ENCODE data around the gene GNB1. TPM values are rescaled to one million over a fixed set of nuclear protein-coding genes. Genes with fewer than 3 reads are reported as not detected.

Gene GNB1
- total RNA-seq, 1 donor, result 101 TPM

DNA sequence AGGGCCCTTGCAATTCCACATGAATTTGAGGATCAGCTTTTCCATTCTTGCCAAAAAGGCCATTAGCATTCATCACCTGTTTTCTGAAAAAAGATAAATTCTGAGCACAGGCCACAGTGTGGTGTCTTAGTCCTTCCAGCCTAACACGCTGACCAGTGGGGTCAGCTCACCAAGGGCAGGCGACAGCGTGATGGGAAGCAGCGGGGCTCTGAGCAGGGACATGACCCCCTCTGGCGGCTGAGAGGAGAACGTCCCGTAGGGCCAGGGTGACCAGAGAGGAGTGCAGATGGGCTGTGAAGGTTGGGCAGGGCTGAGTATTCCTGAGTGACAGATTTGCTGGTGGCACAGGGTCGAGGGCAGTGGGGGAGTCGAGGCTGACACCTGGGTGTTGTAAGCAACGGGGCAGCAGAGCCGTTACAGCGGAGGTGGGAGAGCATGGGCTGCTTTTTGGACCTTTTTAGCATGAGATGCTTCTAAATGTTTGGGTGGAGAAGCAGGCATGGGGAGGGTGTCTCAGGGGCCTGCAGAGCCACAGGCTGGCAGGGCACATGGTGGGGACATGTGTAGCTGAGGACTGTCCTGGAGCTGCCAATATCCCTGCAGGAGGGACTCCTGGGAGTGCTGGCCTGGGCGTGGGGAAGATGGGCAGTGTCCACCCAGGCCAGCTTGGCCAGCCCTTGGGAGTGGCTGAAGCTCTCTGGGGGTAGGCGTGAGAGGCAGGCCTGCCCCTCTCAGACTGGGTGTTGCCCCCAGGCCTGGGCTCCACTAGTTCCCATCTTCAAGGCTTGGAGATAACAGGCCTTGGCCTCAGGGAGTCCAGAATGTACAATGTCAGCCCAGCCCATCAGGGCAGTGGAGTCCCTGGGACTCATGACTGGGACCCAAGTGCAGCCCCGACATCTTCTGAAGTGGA is 15.6 kb upstream of the GNB1 start:
- no peaks in the 10 kb centered on the region for H3K9me3 ChIP-seq (ENCODE audit: low read depth, low read length)
- peaks cover 21% of the 10 kb centered on the region for H3K4me1 ChIP-seq (ENCODE audit: insufficient read depth, low read length)
- H3K4me3 ChIP-seq (ENCODE audit: low read length), result no peak overlapping the region
- no peaks in the 10 kb centered on the region for H3K27me3 ChIP-seq (ENCODE audit: insufficient read depth, low read length)

DNA sequence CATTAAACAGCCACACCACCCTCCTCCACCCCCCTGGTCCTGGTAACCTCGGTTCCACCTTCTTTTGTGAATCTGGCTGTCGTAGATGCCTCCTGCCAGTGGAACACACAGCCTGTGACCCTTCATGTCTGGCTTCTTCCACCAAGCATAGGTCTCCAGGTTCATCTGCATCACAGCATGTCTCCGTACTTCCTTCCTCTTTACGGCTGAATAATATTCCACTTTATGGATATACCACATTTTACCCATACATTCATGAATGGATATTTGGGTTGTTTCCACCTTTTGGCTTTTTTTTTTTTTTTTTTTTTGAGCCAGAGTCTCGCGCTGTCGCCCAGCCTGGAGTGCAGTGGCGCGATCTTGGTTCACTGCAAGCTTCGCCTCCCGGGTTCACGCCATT is 12.3 kb upstream of the GNB1 start:
- Histone ChIP-seq H3K27me3 (ENCODE audit: insufficient read depth, low read length) (no peaks in the 10 kb centered on the region), H3K4me1 (ENCODE audit: insufficient read depth, low read length) (peaks cover 17% of the 10 kb centered on the region), H3K9me3 (ENCODE audit: low read depth, low read length) (no peaks in the 10 kb centered on the region), H3K4me3 (ENCODE audit: low read length) (no peak overlapping the region)

DNA sequence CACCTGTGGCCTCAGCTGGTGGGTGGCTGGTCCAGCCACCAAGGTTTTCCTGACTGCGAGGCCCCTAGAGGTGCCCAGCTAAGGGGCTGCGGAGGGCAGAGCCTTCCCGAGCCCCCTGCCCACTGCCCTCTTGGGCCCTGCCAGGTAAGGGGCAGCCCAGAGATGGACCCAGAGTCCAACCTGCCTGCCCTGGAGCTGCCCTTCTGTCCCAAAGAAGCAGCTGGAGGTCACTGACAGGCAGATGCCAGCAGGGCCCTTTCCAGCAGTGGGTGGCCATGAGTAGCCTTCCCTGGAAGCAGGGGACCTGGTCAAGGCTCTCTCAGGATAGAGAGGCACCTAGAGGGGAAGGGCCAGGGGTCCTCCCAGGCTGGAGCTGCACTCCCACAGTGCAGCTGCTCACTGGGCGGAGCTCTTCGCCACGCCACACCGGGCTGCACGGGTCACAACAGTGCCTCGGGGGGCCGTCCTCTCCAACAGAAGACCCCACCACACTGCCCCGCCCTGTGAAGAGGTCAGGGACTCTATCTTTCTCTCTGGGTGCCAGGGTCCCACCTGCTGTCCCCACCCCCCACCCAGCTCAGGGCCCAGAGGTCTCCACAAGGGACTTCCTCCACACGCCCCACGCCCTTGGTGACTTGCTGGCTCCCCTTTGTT is 10.9 kb upstream of the GNB1 start:
- H3K9me3 ChIP-seq (ENCODE audit: low read depth, low read length), result no peaks in the 10 kb centered on the region
- H3K4me3 ChIP-seq (ENCODE audit: low read length), result no peak overlapping the region
- peaks cover 12% of the 10 kb centered on the region for H3K4me1 ChIP-seq (ENCODE audit: insufficient read depth, low read length)
- H3K27me3 ChIP-seq (ENCODE audit: insufficient read depth, low read length), result no peaks in the 10 kb centered on the region

DNA sequence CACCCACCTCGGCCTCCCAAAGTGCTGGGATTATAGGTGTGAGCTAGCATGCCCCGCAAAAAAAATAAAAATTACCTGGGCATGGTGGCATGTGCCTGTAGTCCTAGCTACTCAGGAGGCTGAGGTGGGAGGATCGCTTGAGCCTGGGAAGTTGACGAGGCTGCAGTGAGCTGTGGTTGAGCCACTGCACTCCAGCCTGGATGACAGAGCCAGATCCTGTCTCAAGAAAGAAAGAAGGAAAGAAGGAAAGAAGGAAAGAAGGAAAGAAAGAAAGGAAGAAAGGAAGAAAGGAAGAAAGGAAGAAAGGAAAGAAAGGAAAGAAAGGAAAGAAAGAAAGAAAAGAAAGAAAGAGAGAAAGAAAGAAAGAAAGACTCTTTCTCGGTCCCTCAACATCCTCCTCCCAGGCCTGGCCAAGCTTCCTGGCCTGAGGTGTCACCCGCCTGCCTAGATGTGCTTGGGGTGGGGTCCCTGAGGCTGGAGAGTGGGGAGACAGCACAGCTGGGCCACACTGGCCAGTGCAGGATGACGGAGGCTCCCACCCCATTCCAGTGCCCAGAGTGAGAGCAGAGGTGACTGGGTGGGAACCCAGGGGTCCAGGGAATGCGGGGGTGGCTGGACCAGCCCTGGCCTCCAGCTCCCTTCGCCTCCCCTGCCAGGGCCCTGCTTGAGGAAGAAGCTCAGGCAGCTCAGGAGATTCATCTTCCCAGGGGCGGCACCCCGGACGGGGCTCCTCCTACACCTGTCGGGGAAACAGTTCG is 10.2 kb upstream of the GNB1 start:
- no peaks in the 10 kb centered on the region for H3K9me3 ChIP-seq (ENCODE audit: low read depth, low read length)
- no peak overlapping the region for H3K4me3 ChIP-seq (ENCODE audit: low read length)
- H3K4me1 ChIP-seq (ENCODE audit: insufficient read depth, low read length), result peaks cover 10% of the 10 kb centered on the region
- H3K27me3 ChIP-seq (ENCODE audit: insufficient read depth, low read length), result no peaks in the 10 kb centered on the region

DNA sequence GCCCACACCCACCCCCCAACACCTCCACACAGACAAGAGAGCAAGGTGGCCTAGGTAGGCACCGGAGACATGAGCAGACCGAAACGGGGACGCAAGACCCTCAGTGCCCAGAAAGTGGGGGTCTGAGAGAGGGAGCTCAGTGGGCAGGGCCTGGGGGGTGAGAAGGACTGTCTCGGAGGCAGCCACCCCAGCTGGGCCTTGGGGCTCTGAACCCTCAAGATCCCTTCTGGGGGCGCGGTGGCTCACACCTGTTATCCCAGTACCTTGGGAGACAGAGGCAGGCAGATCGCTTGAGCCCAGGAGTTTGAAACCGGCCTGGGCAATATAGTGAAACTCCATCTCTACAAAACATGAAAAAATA is 9.1 kb upstream of the GNB1 start:
- no peak overlapping the region for H3K4me3 ChIP-seq (ENCODE audit: low read length)
- peaks cover 17% of the 10 kb centered on the region for H3K4me1 ChIP-seq (ENCODE audit: insufficient read depth, low read length)
- no peaks in the 10 kb centered on the region for H3K27me3 ChIP-seq (ENCODE audit: insufficient read depth, low read length)
- no peaks in the 10 kb centered on the region for H3K9me3 ChIP-seq (ENCODE audit: low read depth, low read length)

DNA sequence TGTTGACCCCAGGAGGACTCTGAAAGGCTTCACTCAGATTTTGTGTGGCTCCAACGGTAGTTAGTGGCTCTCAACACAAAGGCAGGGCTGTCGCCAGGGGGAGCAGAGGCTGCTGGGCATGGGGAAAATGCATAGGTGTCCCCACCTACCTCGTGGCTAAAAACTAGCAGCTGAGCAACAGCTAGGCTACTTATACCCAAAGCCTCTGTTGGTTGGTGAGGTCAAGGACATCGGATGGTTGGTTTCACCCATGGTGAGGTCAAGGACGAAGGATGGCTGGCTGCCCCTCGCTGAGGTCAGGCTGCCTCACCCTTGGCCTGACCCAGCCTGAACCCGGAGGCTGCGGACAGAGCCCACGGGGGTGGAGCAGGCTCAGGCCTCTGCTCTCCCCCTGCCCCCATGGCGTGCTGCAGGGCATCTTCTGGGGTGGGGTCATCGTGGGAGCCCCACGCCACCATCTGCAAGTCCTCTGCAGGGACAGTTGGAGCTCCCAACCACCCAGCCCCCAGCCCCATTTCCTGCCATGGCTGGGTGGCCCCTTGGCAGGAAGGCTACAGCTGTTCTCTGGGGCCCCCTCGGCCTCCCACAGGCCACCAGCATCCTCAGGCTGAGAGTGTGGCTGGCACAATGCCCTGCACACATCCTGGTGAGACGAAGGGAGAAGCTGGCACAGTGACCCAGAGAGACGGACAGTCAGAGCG is 8.5 kb upstream of the GNB1 start:
- Histone ChIP-seq H3K4me1 (ENCODE audit: insufficient read depth, low read length) (peaks cover 22% of the 10 kb centered on the region), H3K9me3 (ENCODE audit: low read depth, low read length) (no peaks in the 10 kb centered on the region), H3K4me3 (ENCODE audit: low read length) (no peak overlapping the region), H3K27me3 (ENCODE audit: insufficient read depth, low read length) (no peaks in the 10 kb centered on the region)

DNA sequence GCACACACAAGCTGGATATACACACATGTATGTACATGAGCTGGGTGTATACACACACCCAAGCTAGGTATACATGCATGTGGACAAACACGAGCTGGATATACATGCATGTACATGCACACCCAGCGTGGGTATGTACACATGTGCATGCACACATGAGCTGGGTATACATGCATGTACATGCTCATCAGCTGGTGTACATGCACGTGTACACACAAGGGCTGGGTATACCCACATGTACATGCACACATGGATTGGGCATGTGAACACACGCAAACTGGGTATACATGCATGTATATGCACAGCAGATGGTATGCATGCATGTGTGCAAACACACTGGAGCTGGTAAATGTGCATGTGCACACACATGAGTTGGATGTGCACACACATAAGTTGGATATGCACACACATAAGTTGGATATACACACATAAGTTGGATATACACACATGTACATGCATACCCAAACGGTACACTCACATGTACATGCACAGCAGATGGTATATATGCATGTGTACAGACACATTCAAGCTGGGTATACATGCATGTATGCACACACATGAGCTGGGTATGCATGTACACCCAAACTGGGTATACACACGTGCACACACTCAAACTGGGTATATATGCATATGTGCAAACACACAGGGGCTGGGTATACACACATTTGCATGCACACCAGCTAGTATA is 7.5 kb upstream of the GNB1 start:
- no peak overlapping the region for H3K4me3 ChIP-seq (ENCODE audit: low read length)
- peaks cover 24% of the 10 kb centered on the region for H3K4me1 ChIP-seq (ENCODE audit: insufficient read depth, low read length)
- no peaks in the 10 kb centered on the region for H3K9me3 ChIP-seq (ENCODE audit: low read depth, low read length)
- H3K27me3 ChIP-seq (ENCODE audit: insufficient read depth, low read length), result no peaks in the 10 kb centered on the region

DNA sequence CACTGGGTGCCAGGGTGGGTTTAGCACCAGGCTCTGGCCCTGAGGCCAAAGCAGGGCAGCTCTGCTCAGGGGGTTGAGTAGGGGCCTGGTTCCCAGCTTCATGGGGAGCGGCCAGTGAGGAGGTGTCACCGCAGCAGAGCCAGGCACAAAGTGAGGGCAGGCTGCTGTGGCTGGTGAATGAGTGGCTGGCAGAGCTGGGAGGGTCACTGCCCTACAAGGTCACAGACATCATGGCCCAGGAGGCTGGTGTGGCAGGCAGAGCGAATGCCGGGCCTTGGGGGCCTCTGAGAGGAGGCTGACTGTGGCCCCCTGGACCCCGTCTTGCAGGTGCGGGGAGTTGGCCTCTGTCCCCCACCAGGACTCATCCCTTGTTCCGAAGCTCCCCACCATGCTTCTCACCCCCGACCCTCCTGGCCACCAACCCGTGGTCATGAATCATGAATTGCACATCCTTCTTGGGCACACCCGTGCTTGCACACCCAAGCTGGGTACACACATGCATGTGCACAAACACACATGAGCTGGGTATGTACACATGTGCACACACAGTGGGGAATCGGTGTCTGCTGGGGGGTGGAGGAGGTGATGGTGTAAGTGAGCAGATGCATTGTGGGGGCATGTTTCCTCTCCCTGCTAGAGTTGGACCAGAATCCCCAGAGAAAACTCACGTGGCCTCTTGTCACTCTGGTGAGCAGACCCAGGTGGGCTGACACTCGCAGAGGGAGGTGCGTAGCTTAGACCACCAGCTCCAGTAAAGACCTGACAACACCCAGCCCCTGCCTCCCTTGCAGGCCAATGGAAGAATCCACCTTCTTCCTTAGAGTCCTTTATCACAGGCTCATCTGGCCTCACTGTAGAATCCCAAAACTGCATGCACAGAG is 4.8 kb upstream of the GNB1 start:
- Histone ChIP-seq H3K27me3 (ENCODE audit: insufficient read depth, low read length) (no peaks in the 10 kb centered on the region), H3K4me3 (ENCODE audit: low read length) (no peak overlapping the region), H3K4me1 (ENCODE audit: insufficient read depth, low read length) (peaks cover 35% of the 10 kb centered on the region), H3K9me3 (ENCODE audit: low read depth, low read length) (no peaks in the 10 kb centered on the region)

DNA sequence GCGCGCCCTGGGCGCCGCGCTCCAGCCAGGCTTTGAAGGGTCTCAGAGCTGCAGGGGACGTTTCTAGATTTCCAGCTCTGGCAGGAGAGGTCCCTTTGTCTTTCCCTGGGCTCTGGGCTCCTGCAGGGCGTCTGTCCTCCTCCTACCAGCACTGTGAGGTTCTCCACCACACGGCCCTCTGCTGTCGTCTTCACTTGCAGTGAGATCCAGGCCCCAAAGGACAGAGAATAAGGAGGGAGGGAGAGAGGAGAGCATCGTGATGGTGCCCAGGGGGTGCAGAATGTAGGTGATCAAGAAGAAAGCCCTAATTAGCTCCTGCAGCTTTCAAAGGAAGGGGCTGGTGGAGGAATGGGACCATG is 4.2 kb upstream of the GNB1 start:
- Histone ChIP-seq H3K4me3 (ENCODE audit: low read length) (no peak overlapping the region), H3K4me1 (ENCODE audit: insufficient read depth, low read length) (peaks cover 35% of the 10 kb centered on the region), H3K27me3 (ENCODE audit: insufficient read depth, low read length) (no peaks in the 10 kb centered on the region), H3K9me3 (ENCODE audit: low read depth, low read length) (no peaks in the 10 kb centered on the region)

DNA sequence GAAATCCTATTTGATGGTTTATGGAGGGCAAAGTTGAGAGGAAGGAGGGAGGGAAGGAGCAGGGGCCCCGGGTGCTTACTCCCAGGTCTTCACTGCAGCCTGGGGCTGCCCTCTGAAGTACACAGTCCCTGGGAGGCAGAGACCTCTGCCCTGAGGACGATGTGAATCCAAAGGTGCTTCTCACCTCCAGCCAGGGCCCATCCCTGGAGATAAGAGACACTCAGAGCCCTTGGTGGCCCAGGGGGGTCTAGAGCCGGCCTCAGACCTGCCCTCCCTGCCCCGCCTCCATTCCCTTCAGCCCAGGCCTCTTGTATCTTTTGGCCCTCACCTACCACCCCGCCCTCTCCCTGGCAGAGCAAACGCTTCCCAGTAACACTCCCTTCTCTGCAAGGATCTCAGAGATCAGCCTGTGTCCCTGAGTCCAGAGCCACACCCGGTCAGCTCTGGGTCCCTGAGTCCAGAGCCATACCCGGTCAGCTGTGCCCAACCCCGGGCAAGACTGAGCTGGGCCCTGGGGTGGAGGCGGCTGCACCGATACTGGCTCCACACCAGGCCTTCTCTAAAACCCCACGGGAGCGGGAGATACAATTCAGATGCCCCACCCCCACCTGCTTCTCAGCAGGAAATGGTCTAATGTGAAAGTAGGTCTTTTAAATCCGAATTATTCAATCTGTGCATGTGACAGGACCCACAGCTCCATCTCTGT is 3.6 kb upstream of the GNB1 start:
- Histone ChIP-seq H3K4me1 (ENCODE audit: insufficient read depth, low read length) (peaks cover 30% of the 10 kb centered on the region), H3K4me3 (ENCODE audit: low read length) (no peak overlapping the region)

DNA sequence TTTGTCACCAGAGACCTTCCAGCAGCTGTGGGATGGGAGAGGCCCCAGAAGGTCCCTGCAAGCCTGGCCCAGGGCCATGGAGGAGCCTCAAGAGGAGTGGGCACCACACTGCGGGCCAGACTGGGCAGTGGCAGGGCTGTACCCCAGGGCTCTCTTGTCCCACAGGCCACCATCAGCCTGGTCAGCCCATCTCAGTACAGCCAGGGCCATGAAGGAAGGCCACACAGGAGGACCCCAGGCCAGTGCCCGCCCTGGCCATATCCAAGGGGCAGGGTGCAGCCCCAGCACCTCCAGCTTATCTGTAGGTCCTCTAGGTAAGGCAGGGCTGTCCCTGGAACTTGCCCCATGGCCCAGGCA is 3.1 kb upstream of the GNB1 start:
- Histone ChIP-seq H3K4me1 (ENCODE audit: insufficient read depth, low read length) (peaks cover 27% of the 10 kb centered on the region), H3K4me3 (ENCODE audit: low read length) (no peak overlapping the region), H3K9me3 (ENCODE audit: low read depth, low read length) (no peaks in the 10 kb centered on the region), H3K27me3 (ENCODE audit: insufficient read depth, low read length) (no peaks in the 10 kb centered on the region)

More for the DNA sequence above, 3.6 kb upstream of the GNB1 start:
- no peaks in the 10 kb centered on the region for H3K9me3 ChIP-seq (ENCODE audit: low read depth, low read length)
- H3K27me3 ChIP-seq (ENCODE audit: insufficient read depth, low read length), result no peaks in the 10 kb centered on the region

DNA sequence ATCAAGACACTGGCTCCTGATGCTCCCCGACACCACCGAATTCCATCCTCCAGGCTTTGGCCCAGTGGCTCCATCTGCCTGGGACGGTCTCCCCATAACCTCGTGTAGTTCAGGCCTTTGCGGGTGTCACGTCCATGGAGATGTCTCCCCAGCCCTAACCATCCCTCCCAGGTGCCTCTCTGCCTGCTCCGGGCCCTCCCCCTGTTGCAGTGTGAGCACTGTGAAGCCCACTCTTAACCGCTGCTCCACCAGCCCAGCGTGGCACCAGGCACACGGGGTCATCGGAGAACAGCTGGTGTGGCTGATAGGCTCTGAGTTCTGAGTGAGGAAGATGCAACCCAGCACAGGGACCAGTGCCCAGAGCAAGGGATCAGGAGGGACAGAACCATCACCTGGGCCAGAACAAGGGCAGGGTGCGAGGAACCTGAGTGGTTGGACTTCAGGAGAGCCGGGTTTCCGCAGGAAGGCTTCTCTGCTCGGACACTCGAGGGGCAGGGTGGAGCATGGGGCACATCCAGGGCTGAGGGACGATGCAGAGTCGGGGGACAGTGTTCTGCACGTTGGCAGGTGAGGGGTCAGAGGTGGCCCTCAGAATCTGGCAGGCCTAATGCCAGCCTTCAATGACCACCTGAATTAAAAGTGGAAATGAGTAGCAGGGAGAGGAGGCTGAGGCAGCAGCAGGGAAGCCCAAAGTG is 2.6 kb upstream of the GNB1 start:
- no peaks in the 10 kb centered on the region for H3K27me3 ChIP-seq (ENCODE audit: insufficient read depth, low read length)
- H3K9me3 ChIP-seq (ENCODE audit: low read depth, low read length), result no peaks in the 10 kb centered on the region
- peaks cover 33% of the 10 kb centered on the region for H3K4me1 ChIP-seq (ENCODE audit: insufficient read depth, low read length)
- H3K4me3 ChIP-seq (ENCODE audit: low read length), result no peak overlapping the region

DNA sequence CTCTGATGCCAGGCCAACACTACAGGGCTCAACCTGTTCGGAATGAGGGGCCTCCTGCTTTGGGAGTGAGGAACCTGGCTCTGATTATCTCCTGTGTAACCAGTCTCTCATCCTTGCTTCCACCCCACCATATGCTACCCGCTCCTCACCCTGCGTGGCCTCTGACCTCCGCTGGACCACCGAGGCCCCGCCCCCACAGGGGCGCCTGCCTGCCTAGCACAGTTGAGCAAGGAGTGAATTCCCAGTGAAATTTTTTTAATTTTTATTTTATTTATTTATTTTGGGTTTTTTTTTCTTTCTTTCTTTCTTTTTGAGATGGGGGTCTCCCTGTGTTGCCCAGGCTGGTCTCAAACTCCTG is 1.9 kb upstream of the GNB1 start:
- no peaks in the 10 kb centered on the region for H3K27me3 ChIP-seq (ENCODE audit: insufficient read depth, low read length)
- no peak overlapping the region for H3K4me3 ChIP-seq (ENCODE audit: low read length)
- H3K9me3 ChIP-seq (ENCODE audit: low read depth, low read length), result no peaks in the 10 kb centered on the region
- peaks cover 40% of the 10 kb centered on the region for H3K4me1 ChIP-seq (ENCODE audit: insufficient read depth, low read length)
